HEK293 (cell line): Measurements from ENCODE around the gene CDC42SE1.
A peak's percentile ranks its signal among the peaks of the same experiment; 100 is the strongest.

Experiments used
- CTCF ChIA-PET: fragments of 350-600 bp; formaldehyde crosslinking; extraction: SDS; loops from one replicate; lab custom pipeline; 2021; ENCODE audit warnings: antibody characterized with exemption; lab: Yijun Ruan, JAX
- POLR2A ChIA-PET: fragments of 300-600 bp; formaldehyde crosslinking; extraction: SDS; loops from one replicate; lab custom pipeline; 2020; ENCODE audit warnings: antibody characterized with exemption, inconsistent platforms; lab: Yijun Ruan, JAX
- H3K27ac ChIP-seq: fragments of 200-500 bp; sonication (Bioruptor generic); 2 replicates; pipeline ENCODE4 v1.5.1; 2014; ENCODE audit warnings: low read depth, low read length, control low read depth, inconsistent platforms; ENCODE audit errors: extremely low read depth
- H3K36me3 ChIP-seq, 2 experiments: fragments of 200-500 bp in 1 of 2; sonication (Bioruptor generic) in 1 of 2; 1 replicate in 1 of 2; 2 replicates in 1 of 2; pipeline ENCODE4 v1.5.1; 2014 to 2017; ENCODE audit warnings: inconsistent platforms in 2 of 2, low read length in 2 of 2; ENCODE audit not compliant: control insufficient read depth in 2 of 2, insufficient read depth in 1 of 2
- H3K4me1 ChIP-seq: fragments of 200-500 bp; sonication (Bioruptor generic); 2 replicates; pipeline ENCODE4 v1.5.1; 2014; ENCODE audit warnings: mild to moderate bottlenecking, low read length, inconsistent platforms; ENCODE audit not compliant: control insufficient read depth, insufficient read depth
- H3K4me3 ChIP-seq: 2 replicates; pipeline ENCODE4 v1.5.1; 2011; ENCODE audit warnings: low read depth, mild to moderate bottlenecking, control low read depth, low read length, moderate library complexity
- H3K9me3 ChIP-seq: fragments of 200-500 bp; sonication (Bioruptor generic); 2 replicates; pipeline ENCODE4 v1.5.1; 2014; ENCODE audit warnings: low read depth, low read length, inconsistent platforms; ENCODE audit not compliant: control insufficient read depth, insufficient read depth
- GLIS1 ChIP-seq: fragments of 450-650 bp; formaldehyde crosslinking; IDR thresholded peaks from 2 replicates; pipeline ENCODE4 v1.5.1; 2016; ENCODE audit warnings: missing biosample characterization, missing genetic modification characterization
- GLIS2 ChIP-seq: fragments of 450-650 bp; formaldehyde crosslinking; IDR thresholded peaks from 2 replicates; pipeline ENCODE4 v1.5.1; 2016; ENCODE audit warnings: missing biosample characterization, missing genetic modification characterization
- KLF1 ChIP-seq: fragments of 450-650 bp; formaldehyde crosslinking; IDR thresholded peaks from 2 replicates; pipeline ENCODE4 v1.5.1; 2016; ENCODE audit warnings: missing biosample characterization, missing genetic modification characterization
- KLF10 ChIP-seq: fragments of 450-650 bp; IDR thresholded peaks from 2 replicates; pipeline ENCODE4 v1.5.1; 2018; ENCODE audit warnings: missing biosample characterization, mild to moderate bottlenecking, missing genetic modification characterization
- REPIN1 ChIP-seq: fragments of 450-650 bp; formaldehyde crosslinking; IDR thresholded peaks from 2 replicates; pipeline ENCODE4 v1.5.1; 2017; ENCODE audit warnings: missing biosample characterization, missing genetic modification characterization, low read depth
- ZBTB20 ChIP-seq: fragments of 450-650 bp; formaldehyde crosslinking; IDR thresholded peaks from 2 replicates; pipeline ENCODE4 v1.5.1; 2016; ENCODE audit warnings: missing biosample characterization, missing genetic modification characterization
- ZBTB21 ChIP-seq: fragments of 450-650 bp; formaldehyde crosslinking; IDR thresholded peaks from 2 replicates; pipeline ENCODE4 v1.5.1; 2017; ENCODE audit warnings: missing biosample characterization, missing genetic modification characterization
- ZBTB48 ChIP-seq: fragments of 450-650 bp; formaldehyde crosslinking; IDR thresholded peaks from 2 replicates; pipeline ENCODE4 v1.5.1; 2016; ENCODE audit warnings: missing biosample characterization, missing genetic modification characterization
- ZNF132 ChIP-seq: fragments of 450-650 bp; formaldehyde crosslinking; IDR thresholded peaks from 2 replicates; pipeline ENCODE4 v1.5.1; 2017; ENCODE audit warnings: missing biosample characterization, missing genetic modification characterization, borderline replicate concordance
- ZNF146 ChIP-seq: fragments of 450-650 bp; formaldehyde crosslinking; IDR thresholded peaks from 2 replicates; pipeline ENCODE4 v1.5.1; 2016; ENCODE audit warnings: missing biosample characterization, missing genetic modification characterization
- ZNF148 ChIP-seq: fragments of 450-650 bp; formaldehyde crosslinking; IDR thresholded peaks from 2 replicates; pipeline ENCODE4 v1.5.0; 2017; ENCODE audit warnings: missing biosample characterization, missing genetic modification characterization, borderline replicate concordance
- ZNF155 ChIP-seq: fragments of 450-650 bp; formaldehyde crosslinking; IDR thresholded peaks from 2 replicates; pipeline ENCODE4 v1.5.1; 2016; ENCODE audit warnings: missing biosample characterization, missing genetic modification characterization
- ZNF324 ChIP-seq: fragments of 450-650 bp; formaldehyde crosslinking; IDR thresholded peaks from 2 replicates; pipeline ENCODE4 v1.5.1; 2016; ENCODE audit warnings: missing biosample characterization, missing genetic modification characterization
- ZNF391 ChIP-seq: fragments of 450-650 bp; formaldehyde crosslinking; IDR thresholded peaks from 2 replicates; pipeline ENCODE4 v1.5.1; 2016; ENCODE audit warnings: low read depth, missing biosample characterization, missing genetic modification characterization, borderline replicate concordance
- ZNF416 ChIP-seq: fragments of 450-650 bp; formaldehyde crosslinking; IDR thresholded peaks from 2 replicates; pipeline ENCODE4 v1.5.1; 2016; ENCODE audit warnings: missing biosample characterization, missing genetic modification characterization
- ZNF530 ChIP-seq: fragments of 450-650 bp; formaldehyde crosslinking; IDR thresholded peaks from 2 replicates; pipeline ENCODE4 v1.5.1; 2016; ENCODE audit warnings: low read depth, missing biosample characterization, missing genetic modification characterization
- ZNF558 ChIP-seq: fragments of 450-650 bp; formaldehyde crosslinking; IDR thresholded peaks from 2 replicates; pipeline ENCODE4 v1.5.1; 2016; ENCODE audit warnings: missing biosample characterization, missing genetic modification characterization
- ZNF600 ChIP-seq: fragments of 450-650 bp; formaldehyde crosslinking; IDR thresholded peaks from 2 replicates; pipeline ENCODE4 v1.5.1; 2016; ENCODE audit warnings: missing biosample characterization, missing genetic modification characterization
- ZNF610 ChIP-seq: fragments of 450-650 bp; formaldehyde crosslinking; IDR thresholded peaks from 2 replicates; pipeline ENCODE4 v1.5.1; 2016; ENCODE audit warnings: missing biosample characterization, missing genetic modification characterization, borderline replicate concordance
- ZNF623 ChIP-seq: fragments of 450-650 bp; formaldehyde crosslinking; IDR thresholded peaks from 2 replicates; pipeline ENCODE4 v1.5.1; 2016; ENCODE audit warnings: missing biosample characterization, missing genetic modification characterization
- ZSCAN30 ChIP-seq: fragments of 450-650 bp; IDR thresholded peaks from 2 replicates; pipeline ENCODE4 v1.5.1; 2018; ENCODE audit warnings: missing biosample characterization, mild to moderate bottlenecking, missing genetic modification characterization, moderate library complexity
- ZSCAN4 ChIP-seq: fragments of 450-650 bp; formaldehyde crosslinking; IDR thresholded peaks from 2 replicates; pipeline ENCODE4 v1.5.1; 2017; ENCODE audit warnings: missing biosample characterization, missing genetic modification characterization
- TF ChIP-seq, protein P1 (sequence below): fragments of 450-650 bp; formaldehyde crosslinking; IDR thresholded peaks from 2 replicates; pipeline ENCODE4 v1.5.1; 2016; ENCODE audit warnings: missing biosample characterization, missing genetic modification characterization
- TF ChIP-seq, protein P2 (sequence below): fragments of 450-650 bp; formaldehyde crosslinking; IDR thresholded peaks from 2 replicates; pipeline ENCODE4 v1.5.1; 2016; ENCODE audit warnings: missing biosample characterization, missing genetic modification characterization
- TF ChIP-seq, protein P3 (sequence below): fragments of 450-650 bp; formaldehyde crosslinking; conservative IDR thresholded peaks from 2 replicates; pipeline ENCODE4 v1.5.1; 2016; ENCODE audit warnings: low read depth, missing biosample characterization, missing genetic modification characterization

Gene CDC42SE1, protein sequence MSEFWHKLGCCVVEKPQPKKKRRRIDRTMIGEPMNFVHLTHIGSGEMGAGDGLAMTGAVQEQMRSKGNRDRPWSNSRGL

DNA sequence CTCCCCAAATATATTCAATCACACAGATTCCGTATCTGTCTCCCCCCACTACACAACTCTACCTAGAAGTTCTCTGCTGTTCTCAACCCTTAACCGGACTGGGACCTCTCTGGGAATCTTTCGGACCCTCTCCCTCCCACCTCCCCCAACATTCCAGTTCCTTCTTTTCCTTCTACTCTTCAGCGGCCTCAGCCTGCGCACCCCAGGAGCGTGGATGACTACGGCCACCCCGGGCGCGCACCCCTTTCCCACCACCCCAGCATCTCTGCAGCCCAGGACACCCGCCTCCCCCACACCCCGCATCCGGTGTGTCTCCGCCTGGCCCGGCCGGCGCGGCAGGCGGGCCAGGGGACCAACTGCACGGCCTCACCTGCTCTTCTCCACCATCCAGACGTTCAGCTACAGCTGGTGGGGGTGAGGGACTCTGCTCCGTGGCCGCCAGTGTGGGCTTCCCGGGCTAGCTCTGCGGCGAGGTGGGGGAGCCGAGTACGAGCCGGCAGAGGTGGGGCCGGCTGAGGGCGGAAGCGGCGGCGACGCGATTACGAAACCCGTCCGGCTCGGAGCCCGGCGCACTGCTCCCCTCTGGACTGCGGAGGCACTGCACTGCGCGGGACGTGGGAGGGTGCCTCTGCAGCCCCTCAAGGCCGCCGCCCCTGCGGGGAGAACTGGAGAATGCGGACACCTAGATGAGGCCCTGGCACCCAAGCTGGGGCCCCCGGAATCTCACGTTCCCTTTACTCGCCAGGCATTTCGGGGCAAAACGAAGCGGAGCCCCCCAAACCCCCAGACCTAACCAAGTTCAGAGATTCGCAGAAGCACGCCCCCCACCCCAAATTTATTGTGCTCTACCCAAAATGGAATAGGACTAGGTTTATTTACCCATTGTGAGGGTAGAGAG, at the start of gene CDC42SE1:
TSS of gene CDC42SE1 (minus strand) at position 514 of the 898 bp plus-strand sequence. CDS start 3,892 bp downstream, outside the sequence.
- CTCF ChIA-PET: interaction anchor here (0.6 to 2.7 kb wide), 12 partner anchors 9 to 134 kb away, joined by 3 to 17 read pairs (median 3); partner anchors contain the start of genes C1orf56 and GABPB2
- POLR2A ChIA-PET: interaction anchor here (0.6 to 3.8 kb wide), 8 partner anchors 10 to 222 kb away, joined by 3 to 20 read pairs (median 6); partner anchors contain the start of genes C1orf56, GABPB2, MINDY1 and PSMD4
- H3K36me3 ChIP-seq: peaks cover 0 to 37% of the 10 kb centered on the region in 2 experiments; a peak in 2 of 3 replicates
- H3K4me1 ChIP-seq: peaks cover 4% of the 10 kb centered on the region; the same call in 1 of the 2 replicates
- H3K27ac ChIP-seq: peak within 1 kb of the TSS; percentile 83
- no peaks in the 10 kb centered on the region for H3K9me3 ChIP-seq
- H3K4me3 ChIP-seq: peak within 1 kb of the TSS; percentile 89
- TF ChIP-seq ZNF324 (tag by site-specific recombination): peak; percentile 16; the same call in 1 of the 2 replicates
- TF ChIP-seq, protein P1, sequence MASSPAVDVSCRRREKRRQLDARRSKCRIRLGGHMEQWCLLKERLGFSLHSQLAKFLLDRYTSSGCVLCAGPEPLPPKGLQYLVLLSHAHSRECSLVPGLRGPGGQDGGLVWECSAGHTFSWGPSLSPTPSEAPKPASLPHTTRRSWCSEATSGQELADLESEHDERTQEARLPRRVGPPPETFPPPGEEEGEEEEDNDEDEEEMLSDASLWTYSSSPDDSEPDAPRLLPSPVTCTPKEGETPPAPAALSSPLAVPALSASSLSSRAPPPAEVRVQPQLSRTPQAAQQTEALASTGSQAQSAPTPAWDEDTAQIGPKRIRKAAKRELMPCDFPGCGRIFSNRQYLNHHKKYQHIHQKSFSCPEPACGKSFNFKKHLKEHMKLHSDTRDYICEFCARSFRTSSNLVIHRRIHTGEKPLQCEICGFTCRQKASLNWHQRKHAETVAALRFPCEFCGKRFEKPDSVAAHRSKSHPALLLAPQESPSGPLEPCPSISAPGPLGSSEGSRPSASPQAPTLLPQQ (tag by site-specific recombination): peak; percentile 98
- TF ChIP-seq ZSCAN4 (tag by site-specific recombination): no peak
- TF ChIP-seq, protein P2, sequence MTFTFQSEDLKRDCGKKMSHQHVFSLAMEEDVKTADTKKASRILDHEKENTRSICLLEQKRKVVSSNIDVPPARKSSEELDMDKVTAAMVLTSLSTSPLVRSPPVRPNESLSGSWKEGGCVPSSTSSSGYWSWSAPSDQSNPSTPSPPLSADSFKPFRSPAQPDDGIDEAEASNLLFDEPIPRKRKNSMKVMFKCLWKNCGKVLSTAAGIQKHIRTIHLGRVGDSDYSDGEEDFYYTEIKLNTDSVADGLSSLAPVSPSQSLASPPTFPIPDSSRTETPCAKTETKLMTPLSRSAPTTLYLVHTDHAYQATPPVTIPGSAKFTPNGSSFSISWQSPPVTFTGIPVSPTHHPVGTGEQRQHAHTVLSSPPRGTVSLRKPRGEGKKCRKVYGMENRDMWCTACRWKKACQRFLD: peak; percentile 89; the same call in 1 of the 2 replicates
- TF ChIP-seq ZNF623: peak; percentile 22; the same call in 1 of the 2 replicates
- TF ChIP-seq ZNF558 (tag by site-specific recombination): no peak
- TF ChIP-seq ZBTB20 (tag by site-specific recombination): peak; percentile 97
- peak; percentile 79 for TF ChIP-seq ZNF600 (tag by site-specific recombination)
- 0 out of 2 replicates have a peak, but pooled peaks have one; percentile 25 for TF ChIP-seq ZBTB21 (tag by site-specific recombination)
- TF ChIP-seq ZNF416 (tag by site-specific recombination): no peak
- TF ChIP-seq ZNF530: no peak
- no peak for TF ChIP-seq ZNF148 (tag by site-specific recombination)
- no peak for TF ChIP-seq ZNF132
- peak; percentile 77 for TF ChIP-seq KLF1 (tag by site-specific recombination)
- no peak for TF ChIP-seq ZNF155 (tag by site-specific recombination)
- TF ChIP-seq ZNF610 (tag by site-specific recombination): 0 out of 2 replicates have a peak, but pooled peaks have one; percentile 39
- peak; percentile 76; the same call in 1 of the 2 replicates for TF ChIP-seq ZNF391
- TF ChIP-seq REPIN1 (tag by site-specific recombination): 0 out of 2 replicates have a peak, but pooled peaks have one; percentile 58
- TF ChIP-seq ZNF146 (tag by site-specific recombination): 0 out of 2 replicates have a peak, but pooled peaks have one; percentile 3
- TF ChIP-seq, protein P3, sequence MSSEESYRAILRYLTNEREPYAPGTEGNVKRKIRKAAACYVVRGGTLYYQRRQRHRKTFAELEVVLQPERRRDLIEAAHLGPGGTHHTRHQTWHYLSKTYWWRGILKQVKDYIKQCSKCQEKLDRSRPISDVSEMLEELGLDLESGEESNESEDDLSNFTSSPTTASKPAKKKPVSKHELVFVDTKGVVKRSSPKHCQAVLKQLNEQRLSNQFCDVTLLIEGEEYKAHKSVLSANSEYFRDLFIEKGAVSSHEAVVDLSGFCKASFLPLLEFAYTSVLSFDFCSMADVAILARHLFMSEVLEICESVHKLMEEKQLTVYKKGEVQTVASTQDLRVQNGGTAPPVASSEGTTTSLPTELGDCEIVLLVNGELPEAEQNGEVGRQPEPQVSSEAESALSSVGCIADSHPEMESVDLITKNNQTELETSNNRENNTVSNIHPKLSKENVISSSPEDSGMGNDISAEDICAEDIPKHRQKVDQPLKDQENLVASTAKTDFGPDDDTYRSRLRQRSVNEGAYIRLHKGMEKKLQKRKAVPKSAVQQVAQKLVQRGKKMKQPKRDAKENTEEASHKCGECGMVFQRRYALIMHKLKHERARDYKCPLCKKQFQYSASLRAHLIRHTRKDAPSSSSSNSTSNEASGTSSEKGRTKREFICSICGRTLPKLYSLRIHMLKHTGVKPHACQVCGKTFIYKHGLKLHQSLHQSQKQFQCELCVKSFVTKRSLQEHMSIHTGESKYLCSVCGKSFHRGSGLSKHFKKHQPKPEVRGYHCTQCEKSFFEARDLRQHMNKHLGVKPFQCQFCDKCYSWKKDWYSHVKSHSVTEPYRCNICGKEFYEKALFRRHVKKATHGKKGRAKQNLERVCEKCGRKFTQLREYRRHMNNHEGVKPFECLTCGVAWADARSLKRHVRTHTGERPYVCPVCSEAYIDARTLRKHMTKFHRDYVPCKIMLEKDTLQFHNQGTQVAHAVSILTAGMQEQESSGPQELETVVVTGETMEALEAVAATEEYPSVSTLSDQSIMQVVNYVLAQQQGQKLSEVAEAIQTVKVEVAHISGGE (tag by site-specific recombination): peak; percentile 95
- peak; percentile 39; the same call in 1 of the 2 replicates for TF ChIP-seq KLF10 (tag by site-specific recombination)
- TF ChIP-seq ZBTB48: 0 out of 2 replicates have a peak, but pooled peaks have one; percentile 23
- peak; percentile 62; the same call in 1 of the 2 replicates for TF ChIP-seq ZSCAN30 (tag by site-specific recombination)
- TF ChIP-seq GLIS1: peak; percentile 93
- TF ChIP-seq GLIS2: peak; percentile 99
